Lung (tissue), 12 donors: ENCODE results near the gene AQP1. TPM values are rescaled to one million over a fixed set of nuclear protein-coding genes. Genes with fewer than 3 reads are reported as not detected.

Experiments used
- ATAC-seq: fragments of 200-7000 bp; cut with Tn5 transposase; one replicate; pipeline ENCODE4 v1.9.1; 2020; ENCODE audit warnings: moderate number of reproducible peaks; ENCODE audit not compliant: insufficient read depth, low FRiP score
- DNase-seq, 3 donors: peaks; one replicate each; pipeline ENCODE4 v3.0.0-alpha.2; 2013 to 2017
- H3K27ac ChIP-seq, 2 donors: one replicate each; pipeline ENCODE4 v1.5.1; 2013; ENCODE audit warnings: mild to moderate bottlenecking in 2 of 2, moderate library complexity in 2 of 2, control low read depth in 1 of 2, inconsistent platforms in 1 of 2, low read depth in 1 of 2, low read length in 1 of 2
- H3K27me3 ChIP-seq, 3 donors: one replicate each; pipeline ENCODE4 v1.5.1; 2013; ENCODE audit warnings: low read length in 2 of 3; ENCODE audit not compliant: control insufficient read depth in 3 of 3, insufficient read depth in 3 of 3
- H3K36me3 ChIP-seq, 4 donors: one replicate each; pipeline ENCODE4 v1.5.1; 2013; ENCODE audit warnings: low read length in 4 of 4, mild to moderate bottlenecking in 1 of 4, moderate library complexity in 1 of 4; ENCODE audit not compliant: control insufficient read depth in 4 of 4, insufficient read depth in 4 of 4
- H3K4me1 ChIP-seq, 5 donors: one replicate each; pipeline ENCODE4 v1.5.1; 2013; ENCODE audit warnings: low read length in 5 of 5, mild to moderate bottlenecking in 2 of 5, moderate library complexity in 1 of 5; ENCODE audit not compliant: control insufficient read depth in 5 of 5, insufficient read depth in 5 of 5
- H3K4me3 ChIP-seq: one replicate; pipeline ENCODE4 v1.5.1; 2013; ENCODE audit warnings: mild to moderate bottlenecking, control low read depth, moderate library complexity
- H3K9ac ChIP-seq, 2 donors: one replicate each; pipeline ENCODE4 v1.5.1; 2013; ENCODE audit warnings: low read length in 2 of 2, control low read depth in 1 of 2; ENCODE audit not compliant: insufficient read depth in 1 of 2
- H3K9me3 ChIP-seq, 4 donors: one replicate each; pipeline ENCODE4 v1.5.1; 2013; ENCODE audit warnings: low read length in 3 of 4, mild to moderate bottlenecking in 1 of 4, moderate library complexity in 1 of 4; ENCODE audit not compliant: control insufficient read depth in 4 of 4, insufficient read depth in 3 of 4
- WGBS, 2 donors: extraction: QIAGEN DNeasy Blood & Tissue Kit; methylation state at CpG; one replicate each; pipeline ENCODE4 v1.1.7; 2013; 5-methylcytosine and 5-hydroxymethylcytosine counted together
- polyA plus RNA-seq, 2 donors: library from polyadenylated mRNA; stranded (reverse); fragments of 200-250 nt; gene quantifications; one replicate each; pipeline ENCODE4 v1.2.1, GENCODE V29; 2013
- total RNA-seq, 2 donors: library from RNA; depleted of rRNA in 1 of 2; stranded (reverse); fragments of >200 nt in 1 of 2; gene quantifications; one replicate each; pipeline ENCODE4 v1.2.1, GENCODE V29; 2014 to 2021
- TF ChIP-seq, protein P1 (sequence below): IDR thresholded peaks from 2 replicates; pipeline ENCODE4 v1.5.1; 2012; ENCODE audit warnings: mild to moderate bottlenecking; ENCODE audit errors: control extremely low read depth, extremely low read depth
- donor health status: control.
- donor health status: control.
- donor health status: Bipolar disorder and iron deficiency.
- donor health status: healthy.
- donor health status: DM: yes; HTN: yes; CAD: no.

AQP1 gene
- total and polyA plus RNA-seq, 4 donors: 267 to 655 (median 428) TPM

DNA sequence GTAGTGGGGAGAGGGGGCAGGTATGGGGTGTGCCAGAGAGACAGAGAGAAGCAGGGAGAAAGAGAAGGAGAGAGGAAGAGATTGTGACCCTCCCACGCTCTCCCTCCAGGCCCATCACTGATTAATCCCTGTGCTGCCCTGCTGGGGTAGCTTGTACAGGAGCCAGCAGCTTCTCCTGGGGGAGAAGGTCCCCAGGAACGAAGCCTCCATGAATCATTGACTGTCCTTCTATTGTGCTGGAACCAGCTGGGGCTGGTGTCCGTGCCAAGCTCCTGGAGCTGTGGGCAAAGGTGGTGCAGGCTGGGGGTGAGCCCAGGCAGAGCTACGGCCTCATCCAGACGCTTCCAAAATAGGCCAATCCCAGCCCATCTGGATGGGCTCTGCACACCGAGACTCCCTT lies 20.9 kb downstream of the AQP1 start:
- peaks cover 0 to 1% (median 0%) of the 10 kb centered on the region in 4 donors for H3K36me3 ChIP-seq
- no peak overlapping the region for H3K9ac ChIP-seq
- peaks cover 0 to 10% (median 5%) of the 10 kb centered on the region in 5 donors for H3K4me1 ChIP-seq
- no peaks in the 10 kb centered on the region for H3K9me3 ChIP-seq
- TF ChIP-seq, protein P1, sequence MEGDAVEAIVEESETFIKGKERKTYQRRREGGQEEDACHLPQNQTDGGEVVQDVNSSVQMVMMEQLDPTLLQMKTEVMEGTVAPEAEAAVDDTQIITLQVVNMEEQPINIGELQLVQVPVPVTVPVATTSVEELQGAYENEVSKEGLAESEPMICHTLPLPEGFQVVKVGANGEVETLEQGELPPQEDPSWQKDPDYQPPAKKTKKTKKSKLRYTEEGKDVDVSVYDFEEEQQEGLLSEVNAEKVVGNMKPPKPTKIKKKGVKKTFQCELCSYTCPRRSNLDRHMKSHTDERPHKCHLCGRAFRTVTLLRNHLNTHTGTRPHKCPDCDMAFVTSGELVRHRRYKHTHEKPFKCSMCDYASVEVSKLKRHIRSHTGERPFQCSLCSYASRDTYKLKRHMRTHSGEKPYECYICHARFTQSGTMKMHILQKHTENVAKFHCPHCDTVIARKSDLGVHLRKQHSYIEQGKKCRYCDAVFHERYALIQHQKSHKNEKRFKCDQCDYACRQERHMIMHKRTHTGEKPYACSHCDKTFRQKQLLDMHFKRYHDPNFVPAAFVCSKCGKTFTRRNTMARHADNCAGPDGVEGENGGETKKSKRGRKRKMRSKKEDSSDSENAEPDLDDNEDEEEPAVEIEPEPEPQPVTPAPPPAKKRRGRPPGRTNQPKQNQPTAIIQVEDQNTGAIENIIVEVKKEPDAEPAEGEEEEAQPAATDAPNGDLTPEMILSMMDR: no peak
- no peak overlapping the region for H3K4me3 ChIP-seq
- DNase-seq: no peak
- 87 to 91% methylated on average over 6 of the region's 6 CpGs for WGBS, 2 donors
- no peak for ATAC-seq
- H3K27me3 ChIP-seq: no peaks in the 10 kb centered on the region
- no peak overlapping the region for H3K27ac ChIP-seq

DNA sequence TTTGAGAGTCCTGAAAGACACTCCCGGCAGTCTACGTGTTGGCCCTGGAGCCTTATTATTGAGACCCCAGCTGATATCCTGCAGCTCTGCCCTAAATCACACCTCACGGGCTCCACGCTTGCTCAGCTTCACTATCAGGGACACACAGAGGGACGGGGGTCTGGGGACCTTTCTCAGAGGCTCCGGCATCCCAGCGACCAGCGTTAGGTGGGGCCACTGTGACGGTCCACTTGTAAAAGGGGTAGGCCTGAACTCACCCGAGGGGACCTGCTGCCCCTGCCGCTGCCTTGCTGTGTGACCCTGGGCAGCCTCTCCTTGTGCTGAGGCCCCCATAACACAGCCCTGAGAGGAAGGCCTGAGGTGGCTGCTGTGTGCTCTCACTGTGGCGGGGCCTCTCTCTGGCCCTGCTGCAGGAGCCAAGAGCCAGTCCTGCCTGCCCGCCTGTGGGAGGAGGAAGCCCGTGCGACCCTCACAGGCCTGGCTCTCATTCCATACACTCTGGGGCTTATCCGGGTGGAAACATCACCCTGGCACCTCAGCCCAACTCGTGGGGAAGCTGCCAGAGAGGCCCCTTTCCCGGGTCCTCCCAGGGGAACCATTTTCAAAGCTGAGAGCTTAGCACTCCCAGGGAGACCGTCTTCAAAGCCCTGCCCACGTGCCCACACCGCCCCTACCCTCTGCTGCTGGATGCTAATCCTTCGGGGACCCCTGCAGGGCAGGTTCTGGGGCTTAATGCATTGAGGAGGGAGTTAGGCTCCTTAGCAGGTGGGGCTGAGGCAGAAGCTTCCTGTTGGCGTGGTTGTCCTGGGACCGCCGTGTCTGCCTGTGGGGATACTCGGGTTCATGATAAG lies 21.7 kb downstream of the AQP1 start:
- TF ChIP-seq, protein P1: no peak
- no peak overlapping the region for H3K27ac ChIP-seq
- peak overlapping the region in 1 of 2 donors; percentile 16 for H3K9ac ChIP-seq
- H3K27me3 ChIP-seq: no peaks in the 10 kb centered on the region
- DNase-seq (peak in 1 of 3 donors; percentile 5), ATAC-seq (no peak)
- no peak overlapping the region for H3K4me3 ChIP-seq
- H3K9me3 ChIP-seq: no peaks in the 10 kb centered on the region
- H3K4me1 ChIP-seq: peaks cover 0 to 10% (median 5%) of the 10 kb centered on the region in 5 donors
- H3K36me3 ChIP-seq: no peaks in the 10 kb centered on the region
- 85 to 88% methylated on average over 25 to 26 of the region's 26 CpGs for WGBS, 2 donors

DNA sequence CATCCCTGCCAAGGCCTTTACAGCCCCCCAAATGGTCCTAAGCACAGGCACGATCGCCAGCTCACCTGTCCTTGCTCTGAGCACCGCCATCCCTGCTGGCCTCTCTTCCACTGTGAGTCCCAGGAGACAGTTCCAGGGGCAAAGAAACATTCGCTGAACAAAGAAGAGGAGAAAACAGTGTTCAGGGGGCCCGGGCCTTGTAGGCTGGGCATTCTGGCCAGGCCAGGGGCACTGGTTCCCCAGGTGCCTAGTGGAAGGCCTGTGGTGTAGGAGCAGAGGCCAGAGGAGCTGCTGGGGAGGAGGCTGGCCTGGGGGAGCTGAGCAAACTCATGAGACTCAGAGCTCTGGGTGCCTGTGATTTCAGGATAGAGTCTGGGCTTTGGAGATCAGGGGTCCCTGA lies 22.6 kb downstream of the AQP1 start:
- ATAC-seq (no peak), DNase-seq (no peak)
- 95 to 97% methylated on average over 5 of the region's 5 CpGs for WGBS, 2 donors

More for the DNA sequence above, 22.6 kb downstream of the AQP1 start:
- TF ChIP-seq, protein P1: no peak
- H3K27ac ChIP-seq: no peak overlapping the region
- no peak overlapping the region for H3K9ac ChIP-seq
- H3K36me3 ChIP-seq: no peaks in the 10 kb centered on the region
- H3K27me3 ChIP-seq: no peaks in the 10 kb centered on the region
- peaks cover 0 to 15% (median 5%) of the 10 kb centered on the region in 5 donors for H3K4me1 ChIP-seq
- no peaks in the 10 kb centered on the region for H3K9me3 ChIP-seq
- no peak overlapping the region for H3K4me3 ChIP-seq
